Daoy (cell line): ENCODE data around the gene GAS6. TPM values are rescaled to one million over a fixed set of nuclear protein-coding genes. Genes with fewer than 3 reads are reported as not detected.
"Not testable (repeated sequence)": the region's sequence is repeated elsewhere in the genome, so short reads cannot be mapped to it uniquely, and the experiment has no call there.

ENCODE experiments used
- DNase-seq: peaks from one replicate; pipeline ENCODE4 v3.0.0-alpha.2; 2015; ENCODE audit warnings: low read depth
- total RNA-seq: library from RNA; depleted of rRNA; stranded (reverse); fragments of >200 nt; shearing (Covaris generic); gene quantifications from 2 replicates; pipeline ENCODE4 v1.2.3, GENCODE V29; 2014; rRNA removed

The GAS6 gene
- 37.1 and 42.2 TPM in 2 replicates for total RNA-seq

DNA sequence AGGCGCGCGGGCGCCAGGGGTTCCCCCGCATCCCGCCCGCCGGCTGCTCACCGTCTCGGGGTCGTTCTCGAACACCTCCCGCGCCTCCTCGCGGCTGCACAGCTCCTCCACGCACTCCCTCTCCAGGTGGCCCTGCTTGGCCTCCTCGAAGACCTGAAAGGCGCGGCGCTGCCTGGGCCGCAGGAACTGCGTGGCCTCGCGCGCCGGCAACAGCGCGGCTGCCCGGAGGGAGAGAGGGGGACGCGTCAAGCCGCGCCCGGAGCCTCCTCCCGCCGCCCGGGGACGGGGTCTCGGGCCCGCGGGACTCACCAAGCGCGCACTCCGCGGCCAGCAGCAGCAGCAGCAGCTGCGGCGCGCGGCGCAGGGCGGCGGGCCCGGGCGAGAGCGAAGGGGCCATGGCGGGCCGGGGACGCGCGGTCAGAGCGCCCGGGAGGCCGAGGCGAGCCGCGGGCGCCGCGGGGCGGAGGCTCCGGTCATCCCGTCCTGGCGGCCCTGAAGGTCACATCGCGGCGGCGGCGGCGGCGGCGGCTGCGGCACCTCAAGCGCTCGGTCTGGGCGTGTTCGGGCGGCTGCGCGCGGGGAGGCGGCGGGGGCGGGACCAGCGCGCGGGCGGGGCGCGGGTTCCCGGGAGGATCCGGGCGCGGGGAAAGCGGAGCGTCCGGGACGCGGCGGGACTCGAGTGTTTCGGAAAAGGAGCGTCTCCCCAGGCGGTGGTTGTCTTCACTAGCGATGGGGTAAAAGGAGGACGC, at the start of gene GAS6:
Gene GAS6 (minus strand): TSS at position 553 of the 749 bp plus-strand sequence. CDS start 156 bp downstream, at position 397.
- DNase-seq: peak; percentile 50

DNA sequence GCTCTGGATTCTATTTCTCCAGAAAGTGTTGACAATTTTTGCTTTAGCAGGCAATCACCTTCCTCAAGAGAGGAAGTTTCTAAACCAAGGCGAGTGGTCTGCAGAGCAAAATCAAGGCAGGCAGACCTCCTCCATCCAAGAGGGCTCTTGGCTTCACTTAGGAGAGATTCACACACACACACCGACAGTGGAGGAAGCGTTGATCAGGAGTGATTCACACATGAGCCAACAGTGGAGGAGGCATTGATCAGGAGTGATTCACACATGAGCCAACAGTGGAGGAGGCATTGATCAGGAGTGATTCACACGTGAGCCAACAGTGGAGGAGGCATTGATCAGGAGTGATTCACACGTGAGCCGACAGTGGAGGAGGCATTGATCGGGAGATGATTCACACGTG, 49.5 kb upstream of the GAS6 start:
- DNase-seq: not testable (repeated sequence)

DNA sequence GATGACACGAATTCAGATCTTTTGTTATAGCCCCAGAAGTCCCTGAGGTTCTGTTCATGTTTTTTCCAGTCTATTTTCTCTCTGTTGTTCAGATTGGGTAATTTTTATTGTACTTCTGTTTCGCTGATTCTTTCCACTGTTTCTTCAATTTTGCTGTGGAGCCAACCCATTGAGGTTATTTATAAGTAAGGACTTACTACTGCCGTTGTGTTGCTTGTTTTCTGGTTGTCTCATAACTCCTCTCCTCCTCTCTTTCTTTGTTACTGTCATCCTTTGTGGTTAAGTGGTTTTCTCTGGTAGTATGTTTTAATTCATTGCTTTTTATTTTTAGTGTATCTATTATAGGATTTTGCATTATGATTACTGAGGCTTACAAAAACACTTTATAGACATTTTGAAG, 48.7 kb upstream of the GAS6 start:
- DNase-seq: no peak

DNA sequence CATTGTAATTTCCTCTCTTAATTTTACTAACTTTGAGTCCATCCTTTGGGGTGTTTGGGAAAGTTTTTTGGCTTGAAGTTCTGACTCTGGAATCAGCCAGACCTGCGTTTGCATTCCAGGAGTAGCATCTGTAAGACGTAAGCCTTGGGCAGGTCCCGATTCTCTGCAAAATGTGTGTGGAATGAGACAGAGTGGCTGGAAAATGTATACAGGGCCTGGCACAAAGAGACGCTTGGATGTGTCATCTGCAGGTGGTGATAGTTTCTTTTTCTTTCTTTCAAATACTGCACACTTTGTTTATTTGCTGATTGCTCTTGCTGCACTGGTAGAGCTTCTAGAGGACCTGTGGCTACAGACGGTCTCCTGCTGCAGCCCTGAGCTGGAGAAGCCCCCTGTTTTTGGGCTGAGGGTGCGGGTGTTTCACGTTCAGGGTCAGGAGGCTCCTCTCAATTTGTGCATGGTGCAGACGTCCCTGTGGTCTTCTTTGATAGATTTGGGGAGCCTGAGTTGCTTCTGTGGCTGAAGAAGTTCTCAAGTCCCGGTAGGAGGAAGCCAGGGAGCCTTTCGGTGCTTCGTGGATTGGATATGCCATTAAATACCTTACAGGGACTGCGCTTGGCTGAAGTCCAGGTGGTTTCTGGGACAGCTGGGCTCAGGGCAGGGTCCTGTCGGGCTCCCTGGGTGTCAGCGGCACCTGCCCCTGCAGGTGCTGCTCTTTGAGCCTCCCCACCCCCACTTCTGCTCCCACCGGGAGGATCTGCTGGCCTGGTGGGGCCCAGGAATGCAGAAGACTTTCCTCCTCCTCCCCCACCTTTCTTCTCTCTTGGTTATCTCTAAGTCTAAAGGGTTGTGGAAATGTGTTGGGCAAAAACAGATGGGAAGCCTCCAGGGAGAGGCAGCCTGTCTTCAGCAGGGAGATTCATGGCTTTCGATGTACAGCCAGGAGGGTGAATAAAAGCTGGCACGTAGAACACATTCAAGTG, 44.0 kb upstream of the GAS6 start:
- DNase-seq: peak; percentile 65

DNA sequence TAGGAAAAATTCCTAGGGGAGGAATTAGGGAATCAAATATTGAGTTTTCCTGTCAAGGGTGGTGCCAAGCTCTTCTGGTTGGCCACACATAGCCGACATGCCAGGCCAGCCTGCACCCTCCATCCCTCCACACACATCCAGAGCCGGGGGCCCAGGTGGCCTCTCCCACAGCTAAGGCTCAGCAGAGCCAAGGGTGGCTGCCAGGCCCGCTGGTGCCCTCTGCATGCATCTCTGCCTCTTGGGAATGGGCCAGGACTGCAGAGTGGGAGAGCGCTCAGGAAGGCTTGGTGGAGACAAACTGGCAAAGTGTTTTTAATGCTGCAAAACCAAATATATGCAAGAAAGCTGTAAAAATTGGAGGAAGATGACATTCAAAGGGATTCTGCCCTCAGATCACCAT, 42.7 kb upstream of the GAS6 start:
- DNase-seq: peak; percentile 30

DNA sequence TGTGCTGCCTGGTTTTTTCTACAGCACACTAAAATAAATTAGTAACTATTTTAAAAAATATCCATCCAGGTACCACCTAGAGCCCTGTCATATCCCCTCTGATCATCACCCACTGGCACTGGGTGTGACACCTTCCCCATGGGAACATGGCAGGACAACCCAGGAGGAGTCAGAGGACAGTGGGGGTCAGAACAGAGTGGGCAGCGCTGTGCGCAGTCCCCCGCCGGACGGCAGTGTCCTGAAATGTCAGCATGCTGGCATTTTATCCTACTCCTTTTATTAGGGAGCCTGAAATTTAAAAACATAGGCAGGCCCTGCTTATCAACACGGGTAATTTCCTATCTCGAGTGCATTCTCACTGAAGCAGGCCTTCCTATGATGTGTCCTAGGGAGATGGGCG, 42.1 kb upstream of the GAS6 start:
- no peak for DNase-seq

DNA sequence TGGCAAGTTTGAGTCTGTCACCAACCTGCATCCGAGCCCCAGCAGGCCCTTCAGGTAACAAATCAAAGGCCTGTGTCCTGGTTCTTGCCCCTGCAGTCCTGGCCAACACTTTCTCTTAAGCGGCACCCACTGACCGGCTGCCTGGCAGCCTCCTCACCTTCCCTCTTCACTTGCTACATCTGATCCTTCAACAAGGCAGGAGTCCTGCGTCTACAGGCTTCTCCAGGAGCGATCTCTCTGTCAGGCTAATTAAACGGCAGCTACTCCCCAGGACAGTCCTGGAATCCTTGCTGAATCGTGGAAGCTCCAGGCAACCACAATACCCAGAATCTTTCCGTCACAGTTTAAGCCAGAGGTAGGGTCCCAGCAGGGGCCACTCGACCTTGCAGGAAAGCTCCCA, 41.1 kb upstream of the GAS6 start:
- DNase-seq: no peak

DNA sequence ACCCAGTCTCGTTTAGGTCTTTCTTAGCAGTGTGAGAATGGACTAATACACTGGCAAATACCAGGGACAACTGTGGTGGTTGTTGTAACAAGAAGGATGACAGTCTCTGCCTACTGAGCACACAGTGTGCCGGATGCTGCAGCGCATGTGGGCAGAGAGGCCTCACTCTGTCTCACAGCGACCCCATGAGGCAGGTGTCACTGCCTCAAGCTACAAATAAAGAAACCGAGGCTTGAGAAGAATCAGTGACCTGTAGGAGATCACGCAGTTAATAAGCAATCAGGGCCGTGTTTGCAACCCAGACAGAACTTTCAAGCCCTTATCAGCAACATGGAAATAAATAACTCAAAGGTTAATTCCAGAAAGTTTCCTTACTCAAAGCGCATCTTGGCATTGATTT, 40.5 kb upstream of the GAS6 start:
- DNase-seq: peak; percentile 43

DNA sequence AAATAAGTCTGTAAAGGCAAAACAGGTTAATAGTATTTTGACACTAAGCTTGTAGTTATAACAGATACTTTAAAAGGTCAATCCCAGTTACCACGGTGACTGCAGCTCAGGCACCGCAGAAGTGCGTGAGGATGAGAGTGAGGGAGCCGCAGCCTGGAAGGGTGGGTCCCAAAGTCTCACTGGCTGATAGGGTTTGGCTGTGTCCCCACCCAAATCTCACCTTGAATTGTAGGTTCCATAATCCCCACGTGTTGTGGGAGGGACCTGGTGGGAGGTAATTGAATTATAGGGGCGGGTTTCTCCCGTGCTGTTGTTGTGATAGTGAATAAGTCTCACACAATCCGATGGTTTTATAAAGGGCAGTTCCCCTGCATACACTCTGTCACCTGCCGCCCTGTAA, 40.0 kb upstream of the GAS6 start:
- no peak for DNase-seq

DNA sequence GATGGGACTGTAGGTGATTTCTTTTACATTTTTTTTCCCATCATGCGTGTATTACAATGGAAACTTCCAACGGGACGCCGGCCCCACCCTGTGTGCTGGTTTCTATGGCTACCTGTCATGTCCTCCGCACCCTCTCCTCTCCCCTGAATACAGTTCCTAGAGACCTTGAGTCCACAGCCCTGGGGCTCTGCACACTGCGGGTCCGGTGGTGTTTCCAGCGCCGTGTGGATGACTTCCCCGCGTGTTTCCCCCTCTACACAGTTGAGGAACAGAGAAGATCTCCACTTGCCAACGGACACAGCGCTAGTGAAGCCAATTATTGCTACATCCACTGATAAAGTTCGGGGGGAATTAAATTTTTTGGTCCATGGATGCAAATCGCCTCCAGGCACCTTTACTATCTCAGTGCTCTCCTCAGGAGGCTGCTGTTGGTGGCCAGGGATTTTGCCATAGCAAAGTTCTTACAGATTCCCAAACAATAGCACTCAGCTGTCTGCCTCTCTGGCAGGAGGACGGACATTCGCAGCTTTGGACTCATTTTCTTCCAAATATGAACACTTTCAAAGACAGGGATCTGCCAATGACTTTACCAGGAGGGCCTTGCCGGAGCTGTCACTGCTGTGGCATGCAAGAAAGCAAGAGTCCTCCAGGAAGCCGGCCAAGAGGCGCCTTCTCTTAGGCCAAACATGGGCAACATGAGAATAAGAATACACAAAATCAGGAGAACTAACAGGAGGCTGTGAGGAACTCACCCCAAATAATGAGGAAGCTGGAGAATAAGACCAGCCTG, 39.3 kb upstream of the GAS6 start:
- no peak for DNase-seq

DNA sequence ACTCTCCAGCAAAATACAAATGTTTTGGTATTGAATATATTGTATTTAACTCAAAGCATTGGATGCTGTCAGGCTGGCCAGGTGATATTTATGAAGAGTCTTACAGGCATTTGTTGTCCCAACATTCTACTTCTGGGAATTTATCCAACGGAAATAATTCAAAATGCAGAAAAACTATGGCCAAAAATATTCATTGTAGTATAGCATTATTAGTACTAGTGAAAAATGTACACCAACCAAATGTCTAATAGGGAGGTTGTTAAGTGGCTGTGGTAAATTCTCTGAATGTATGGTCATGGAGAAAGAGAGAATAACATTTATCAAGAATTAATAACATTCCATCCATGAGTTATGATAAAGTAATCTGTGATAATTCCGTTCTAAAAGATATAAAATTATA, 38.6 kb upstream of the GAS6 start:
- no peak for DNase-seq

DNA sequence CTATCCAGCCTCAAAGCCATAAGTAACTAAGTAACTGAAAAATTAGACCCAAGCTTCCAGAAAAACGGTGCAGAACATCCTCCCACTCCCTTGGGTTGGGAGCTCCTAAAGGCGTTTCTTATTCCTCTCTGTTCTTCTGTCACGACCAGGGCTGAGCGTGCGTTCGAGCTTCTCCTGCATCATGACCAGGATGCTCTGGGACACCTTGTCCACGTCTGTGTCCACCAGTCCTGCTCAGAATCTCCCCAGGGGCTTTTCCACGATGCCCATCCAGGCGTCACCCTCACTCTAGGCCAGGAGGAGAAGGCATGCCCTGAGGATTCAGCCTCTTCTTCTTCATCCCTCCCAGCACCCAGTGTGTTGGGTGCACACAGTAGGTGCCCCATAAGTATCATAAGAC, 37.8 kb upstream of the GAS6 start:
- no peak for DNase-seq

DNA sequence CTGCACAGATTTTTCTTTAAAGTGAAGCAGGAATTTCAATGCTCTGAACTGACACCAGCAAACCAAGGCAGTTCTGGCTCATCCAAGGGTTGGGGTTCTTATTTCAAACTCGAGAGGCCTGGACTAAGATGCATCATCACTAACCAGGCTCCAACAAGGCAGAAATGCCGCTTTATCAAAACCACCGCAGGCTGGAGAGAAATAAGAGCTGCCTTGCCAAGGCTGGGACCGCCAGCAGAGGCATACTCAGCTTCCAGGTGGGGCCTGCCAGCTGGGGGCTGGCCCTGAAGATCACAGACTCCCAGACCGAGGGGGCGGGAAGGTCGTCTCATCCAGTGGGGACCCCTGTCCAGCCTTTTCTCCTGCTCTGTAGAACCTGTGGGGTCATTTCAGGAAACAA, 37.4 kb upstream of the GAS6 start:
- DNase-seq: peak; percentile 29

DNA sequence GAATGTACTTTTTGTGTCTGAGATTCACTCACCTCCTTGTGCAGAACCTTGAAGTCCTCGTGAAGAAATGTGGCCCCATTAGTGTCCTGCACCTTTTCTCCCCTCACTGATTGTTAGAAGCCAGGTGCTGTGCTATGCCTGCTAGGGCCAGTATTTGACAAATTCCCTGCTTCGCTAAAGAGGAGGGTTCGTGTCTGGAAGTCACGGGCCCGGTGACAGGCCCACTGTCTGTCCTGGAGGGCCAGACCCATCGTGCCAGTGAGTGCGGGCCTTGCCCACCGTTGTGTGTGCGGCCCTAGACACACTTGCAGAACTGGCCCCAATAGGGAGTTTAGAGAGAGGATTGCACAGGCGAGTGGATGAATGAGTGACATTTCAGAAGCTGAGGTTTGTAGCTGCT, 36.8 kb upstream of the GAS6 start:
- DNase-seq: no peak

DNA sequence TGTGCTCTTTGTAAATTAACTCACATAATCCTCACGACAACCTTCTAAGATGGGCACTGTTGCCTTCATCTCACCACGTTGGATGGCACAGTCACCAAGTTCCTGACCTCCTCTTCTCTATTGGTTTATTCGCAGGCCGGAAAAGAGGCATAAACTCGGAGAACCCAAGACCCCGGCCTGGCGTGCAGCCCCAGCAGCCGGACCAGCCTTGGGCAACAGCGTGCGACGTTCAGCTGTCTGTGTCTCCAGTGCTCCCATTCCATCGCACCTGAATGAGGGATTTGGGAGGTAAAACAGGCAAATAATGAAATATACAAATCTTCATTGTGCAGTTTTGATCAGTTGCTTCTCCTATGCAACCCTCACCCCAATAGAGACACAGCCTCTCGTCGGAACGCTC, 34.5 kb upstream of the GAS6 start:
- no peak for DNase-seq

DNA sequence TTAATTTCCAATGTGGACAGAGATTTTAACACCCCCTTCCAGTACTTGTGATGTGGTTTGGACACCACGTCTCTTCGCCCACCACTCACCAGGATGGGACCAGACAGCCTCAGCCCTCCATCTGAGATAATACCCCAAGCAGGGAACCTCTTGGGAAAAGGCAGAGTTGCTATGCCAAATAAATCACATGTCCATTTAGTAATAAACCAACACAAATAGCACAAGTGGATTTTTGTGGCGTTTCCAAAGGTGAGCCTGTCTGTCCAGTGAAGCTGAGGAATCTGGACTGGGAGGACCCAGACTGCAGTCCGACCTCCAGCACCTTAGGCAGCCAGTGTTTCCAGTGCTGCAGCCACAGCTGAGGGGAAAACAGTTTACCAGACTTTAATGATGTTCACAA, 34.1 kb upstream of the GAS6 start:
- no peak for DNase-seq

DNA sequence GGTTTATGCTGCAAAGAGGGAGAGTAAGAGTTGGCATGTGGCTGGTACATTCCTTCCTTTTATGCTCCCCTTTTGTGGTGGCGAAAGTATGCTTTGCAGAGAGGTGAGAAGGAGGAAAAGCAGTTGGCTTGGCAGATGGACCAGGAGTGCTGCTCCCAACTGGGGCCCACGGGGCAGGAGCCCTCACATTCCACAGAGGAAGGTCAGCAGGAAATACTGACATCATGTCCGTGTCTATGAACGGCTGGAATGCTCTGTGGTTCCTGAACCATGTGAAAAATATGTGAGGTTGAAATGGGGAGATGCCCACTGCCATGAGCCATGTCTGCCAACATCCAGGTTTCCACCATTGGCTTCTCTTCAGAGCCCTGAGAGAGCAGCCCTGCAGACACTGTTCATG, 33.3 kb upstream of the GAS6 start:
- peak; percentile 94 for DNase-seq

DNA sequence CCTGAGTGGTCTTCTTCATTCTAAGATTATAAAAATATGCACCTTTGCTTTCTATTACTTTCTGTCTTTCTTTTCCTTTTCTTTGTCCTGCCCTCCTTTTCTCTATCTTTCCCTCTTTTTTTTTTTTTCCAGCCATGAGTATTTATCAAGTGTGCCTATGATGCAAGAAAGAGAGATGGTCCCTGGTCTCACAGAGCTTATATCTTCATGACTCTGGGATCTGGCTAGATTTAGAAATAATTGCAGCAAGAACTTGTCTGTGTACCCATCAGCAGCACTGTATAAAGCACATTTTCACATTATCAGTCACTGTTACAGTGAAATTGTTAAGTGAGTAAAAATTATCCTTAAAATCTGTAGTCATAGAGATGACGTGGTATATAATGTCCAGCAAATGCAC, 31.6 kb upstream of the GAS6 start:
- DNase-seq: no peak

DNA sequence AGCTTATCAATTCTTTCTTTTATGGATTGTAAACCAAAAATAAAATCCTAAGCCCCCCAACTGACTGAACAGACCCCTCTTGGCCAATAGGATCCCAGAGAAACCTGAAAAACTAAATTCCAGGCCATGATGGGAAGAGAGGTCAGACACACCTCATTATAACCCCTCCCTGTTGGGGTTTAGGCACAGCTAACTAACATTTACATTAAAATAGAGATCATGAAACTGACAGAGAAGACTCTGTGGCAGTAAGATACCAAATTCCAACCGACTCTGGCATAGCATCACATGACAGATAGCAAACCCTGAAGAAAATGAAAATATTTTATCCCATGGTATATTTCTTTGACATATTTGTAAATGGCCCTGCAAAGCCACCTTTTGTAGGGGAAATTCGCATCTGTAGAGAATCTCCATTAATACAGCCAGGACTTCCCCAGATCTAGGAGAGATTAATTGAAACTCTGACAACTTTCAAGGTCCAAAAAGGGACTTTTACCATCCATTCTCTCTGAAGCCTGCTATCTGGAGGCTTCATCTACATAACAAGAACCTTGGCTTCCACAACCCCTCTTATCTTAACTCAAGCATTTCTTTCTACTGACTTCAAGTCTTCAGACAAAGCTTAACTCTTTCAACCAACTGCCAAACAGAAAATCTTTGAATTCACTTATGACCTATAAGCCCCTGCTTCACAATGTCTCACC, 27.1 kb upstream of the GAS6 start:
- DNase-seq: no peak

DNA sequence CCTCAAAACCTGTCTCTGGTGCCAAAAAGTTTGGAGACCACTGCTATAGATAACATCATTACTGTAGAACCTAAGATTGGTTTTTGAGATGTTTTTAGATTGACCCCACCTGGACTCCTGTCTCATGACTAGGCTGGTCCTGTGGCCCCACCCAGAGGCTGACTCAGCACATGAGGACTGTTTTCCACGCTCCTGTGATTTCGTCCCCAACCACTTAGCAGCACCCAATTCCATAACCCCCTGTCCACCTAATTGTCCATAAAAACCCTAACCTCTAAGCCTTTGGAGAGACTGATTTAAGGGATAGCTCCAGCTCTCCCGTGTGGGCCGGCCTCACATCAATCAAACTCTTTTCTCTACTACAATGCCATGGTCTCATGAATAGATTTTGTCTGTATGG, 25.6 kb upstream of the GAS6 start:
- no peak for DNase-seq

DNA sequence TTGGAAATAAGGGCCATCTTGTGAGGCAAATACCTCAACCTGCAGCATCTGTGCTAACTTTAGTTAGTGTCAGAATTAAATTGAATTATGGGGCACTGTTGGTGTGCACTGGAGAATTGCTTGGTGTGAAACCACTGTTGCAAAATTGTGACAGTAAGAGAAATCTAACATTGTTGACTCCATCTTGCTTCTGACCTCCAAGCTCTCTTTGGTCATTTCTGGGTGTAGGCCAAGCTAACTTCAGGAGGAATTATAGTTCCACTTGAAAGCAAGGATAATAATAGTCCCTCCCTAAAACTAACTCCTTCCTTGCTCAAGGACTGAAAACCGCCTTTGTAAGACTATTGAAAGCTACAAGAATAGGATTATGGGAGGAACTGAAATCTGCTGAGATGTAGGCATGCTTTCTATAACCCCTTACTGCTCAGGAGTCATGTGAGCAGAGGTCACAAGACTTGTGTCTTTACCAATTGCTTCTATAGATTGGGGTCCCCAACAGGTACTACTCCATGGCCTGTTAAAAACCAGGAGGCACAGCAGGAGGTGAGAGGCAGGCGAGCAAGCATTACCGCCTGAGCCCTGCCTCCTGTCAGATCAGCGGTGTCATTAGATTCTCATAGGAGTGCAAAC, 24.9 kb upstream of the GAS6 start:
- DNase-seq: no peak
